WTC11 (cell line): ENCODE data around the gene VIM.

ENCODE experiments used
- ZBTB21 ChIP-seq: sonication (generic); formaldehyde crosslinking; IDR thresholded peaks from 2 replicates; pipeline ENCODE4 v1.8.1; 2023; ENCODE audit warnings: mild to moderate bottlenecking, missing genetic modification reagents, borderline replicate concordance
- TF ChIP-seq, protein P1 (sequence below): fragments of 200-600 bp; IDR thresholded peaks from 2 replicates; pipeline ENCODE4 v1.8.0; 2022; ENCODE audit warnings: antibody characterized with exemption

DNA sequence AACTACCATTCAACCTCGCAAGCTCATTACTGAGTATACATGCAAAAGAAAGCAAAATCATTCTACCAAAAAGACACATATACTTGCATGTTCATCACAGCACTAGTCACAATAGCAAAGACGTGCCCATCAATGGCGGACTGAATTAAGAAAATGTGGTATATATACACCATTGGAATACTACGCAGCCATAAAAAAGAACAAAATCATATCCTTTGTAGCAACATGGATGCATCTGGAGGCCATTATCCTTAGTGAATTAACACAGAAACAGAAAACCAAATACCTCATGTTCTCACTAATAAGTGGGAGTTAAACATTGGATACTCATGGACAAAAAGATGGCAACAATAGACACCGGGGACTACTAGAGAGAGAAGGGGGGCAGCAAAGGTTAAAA is 33.0 kb upstream of the VIM start:
- TF ChIP-seq, protein P1, sequence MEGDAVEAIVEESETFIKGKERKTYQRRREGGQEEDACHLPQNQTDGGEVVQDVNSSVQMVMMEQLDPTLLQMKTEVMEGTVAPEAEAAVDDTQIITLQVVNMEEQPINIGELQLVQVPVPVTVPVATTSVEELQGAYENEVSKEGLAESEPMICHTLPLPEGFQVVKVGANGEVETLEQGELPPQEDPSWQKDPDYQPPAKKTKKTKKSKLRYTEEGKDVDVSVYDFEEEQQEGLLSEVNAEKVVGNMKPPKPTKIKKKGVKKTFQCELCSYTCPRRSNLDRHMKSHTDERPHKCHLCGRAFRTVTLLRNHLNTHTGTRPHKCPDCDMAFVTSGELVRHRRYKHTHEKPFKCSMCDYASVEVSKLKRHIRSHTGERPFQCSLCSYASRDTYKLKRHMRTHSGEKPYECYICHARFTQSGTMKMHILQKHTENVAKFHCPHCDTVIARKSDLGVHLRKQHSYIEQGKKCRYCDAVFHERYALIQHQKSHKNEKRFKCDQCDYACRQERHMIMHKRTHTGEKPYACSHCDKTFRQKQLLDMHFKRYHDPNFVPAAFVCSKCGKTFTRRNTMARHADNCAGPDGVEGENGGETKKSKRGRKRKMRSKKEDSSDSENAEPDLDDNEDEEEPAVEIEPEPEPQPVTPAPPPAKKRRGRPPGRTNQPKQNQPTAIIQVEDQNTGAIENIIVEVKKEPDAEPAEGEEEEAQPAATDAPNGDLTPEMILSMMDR = no peak
- TF ChIP-seq ZBTB21 (CRISPR knock-in tag) = no peak
